ENCODE data around the gene EHBP1L1.

EHBP1L1 gene

DNA sequence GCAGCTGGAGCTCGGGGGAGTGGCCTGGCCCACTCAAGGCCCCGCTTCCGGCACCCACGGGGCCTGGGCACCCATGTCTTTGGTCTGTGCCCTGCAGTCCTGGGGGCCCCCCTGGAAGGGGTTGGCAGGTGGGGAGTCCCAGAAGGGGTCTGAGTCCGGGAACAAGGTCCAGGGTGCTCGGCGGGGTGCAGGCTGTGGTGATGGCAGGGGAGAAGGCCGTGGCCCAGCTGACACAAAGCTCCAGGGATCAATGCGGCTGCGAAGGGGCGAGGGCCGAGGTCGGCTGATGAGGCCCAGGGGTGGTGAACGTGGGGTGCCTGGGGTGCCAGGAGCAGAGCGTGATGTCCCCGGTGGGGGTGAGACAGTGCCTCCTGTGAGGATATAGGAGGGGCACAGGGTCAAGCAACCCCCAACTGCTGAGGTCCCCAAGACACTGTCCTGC is 22.4 kb downstream of the EHBP1L1 start:
- no peak for DNase-seq

DNA sequence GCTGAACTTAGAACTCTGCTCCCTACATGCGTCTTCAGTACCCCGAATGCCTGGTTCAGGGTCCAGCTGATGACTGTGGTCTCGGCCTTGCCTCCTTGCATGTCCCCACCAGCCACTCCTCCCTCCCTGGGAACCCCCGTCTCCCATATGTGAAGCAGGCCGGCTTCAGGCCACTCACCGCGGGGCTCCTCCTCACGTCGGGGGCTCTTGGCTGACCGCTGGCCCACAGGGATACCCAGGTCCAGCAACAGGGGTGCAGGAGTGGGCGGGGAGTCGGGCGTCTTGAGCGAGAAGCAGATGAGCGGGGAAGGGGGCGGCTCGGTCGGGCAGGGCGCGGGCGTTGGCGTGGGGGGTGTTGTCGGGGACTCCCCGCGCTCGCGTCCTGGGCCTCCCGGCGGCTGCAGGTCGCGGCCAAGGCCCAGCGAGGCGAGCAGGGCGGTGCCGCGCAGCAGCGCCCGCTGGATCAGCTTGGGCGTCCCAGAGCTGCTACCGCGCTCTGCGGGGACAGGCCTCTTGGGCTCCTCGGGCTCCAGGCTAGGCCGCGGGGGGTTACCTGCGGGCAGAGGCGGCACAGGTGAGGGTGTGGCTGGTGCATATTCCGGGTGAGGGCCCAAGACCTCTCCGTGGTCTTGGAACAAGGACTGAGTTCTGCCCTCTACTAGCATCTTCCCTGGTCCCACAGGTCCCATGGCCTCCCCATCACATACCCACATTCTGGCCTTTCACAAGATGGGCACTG is 23.5 kb downstream of the EHBP1L1 start:
- DNase-seq = no peak

DNA sequence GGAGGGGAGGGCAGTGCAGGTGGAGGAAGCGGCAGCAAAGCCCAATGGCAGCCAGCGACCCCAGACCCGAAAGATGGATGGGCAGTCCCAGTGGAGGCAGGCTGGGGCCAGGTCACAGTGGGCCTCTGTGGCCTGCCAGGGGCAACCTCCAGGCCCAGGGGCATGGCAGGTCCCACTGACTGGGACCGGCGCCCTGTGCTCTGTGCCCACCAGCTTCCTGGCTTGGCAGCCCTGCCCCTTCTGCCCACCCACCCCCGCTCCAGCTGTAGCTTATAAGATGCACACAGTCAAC is 24.0 kb downstream of the EHBP1L1 start:
- no peak for DNase-seq

DNA sequence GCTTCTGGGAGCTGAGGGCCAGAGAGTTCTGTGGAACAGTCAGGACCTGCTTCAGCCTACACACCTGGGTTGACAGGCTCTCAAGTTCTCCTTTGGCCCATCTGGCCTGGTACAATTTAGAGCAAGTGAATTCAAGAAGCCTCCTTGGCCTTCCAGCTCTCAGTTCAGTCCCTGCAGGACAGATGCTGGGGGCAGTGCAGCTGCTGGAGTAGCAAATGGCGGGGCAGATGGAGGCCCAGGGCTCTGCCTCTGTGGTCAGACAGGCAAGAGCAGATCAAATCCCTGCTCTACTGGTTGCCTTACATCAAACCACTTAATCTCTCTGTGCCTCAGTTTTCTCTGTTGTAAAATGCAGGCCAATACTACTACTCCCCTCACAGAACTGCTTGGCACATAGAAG is 28.4 kb downstream of the EHBP1L1 start:
- DNase-seq = no peak

DNA sequence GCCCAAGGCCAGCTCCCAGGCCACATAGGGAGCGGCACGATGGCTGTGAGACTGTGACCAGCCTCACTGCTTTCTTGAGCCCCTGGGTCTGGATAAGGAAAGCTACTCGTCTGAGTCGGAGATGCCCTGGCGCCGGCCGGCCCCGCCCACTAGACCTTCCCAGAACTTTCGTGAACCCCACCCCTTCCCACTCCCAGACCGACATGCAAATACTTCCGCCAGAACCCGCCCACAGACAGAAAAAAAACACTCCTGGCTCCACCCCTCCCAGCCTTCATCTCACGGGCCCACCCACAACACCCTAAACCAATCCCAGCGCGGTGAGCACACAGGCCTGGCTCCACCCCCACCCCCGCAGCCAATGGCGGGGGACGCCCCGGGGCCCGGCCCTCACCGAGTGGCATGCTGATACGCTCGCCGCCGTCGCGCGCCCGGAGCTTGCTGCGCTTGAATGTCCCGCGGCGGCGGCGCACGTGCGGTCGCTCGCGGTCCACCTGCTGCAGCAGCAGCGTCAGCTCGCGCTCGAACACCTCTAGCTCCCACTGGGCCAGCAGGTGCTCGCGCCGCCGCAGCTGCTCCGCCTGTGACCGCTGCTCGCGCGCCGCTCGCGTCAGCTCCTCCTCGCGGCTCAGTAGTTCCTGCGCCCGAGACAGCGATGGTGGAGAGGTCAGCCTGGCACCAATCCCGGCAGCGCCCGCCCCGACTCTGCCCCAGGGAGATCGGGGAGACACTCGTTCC is 31.2 kb downstream of the EHBP1L1 start:
- DNase-seq = peak; percentile 96

DNA sequence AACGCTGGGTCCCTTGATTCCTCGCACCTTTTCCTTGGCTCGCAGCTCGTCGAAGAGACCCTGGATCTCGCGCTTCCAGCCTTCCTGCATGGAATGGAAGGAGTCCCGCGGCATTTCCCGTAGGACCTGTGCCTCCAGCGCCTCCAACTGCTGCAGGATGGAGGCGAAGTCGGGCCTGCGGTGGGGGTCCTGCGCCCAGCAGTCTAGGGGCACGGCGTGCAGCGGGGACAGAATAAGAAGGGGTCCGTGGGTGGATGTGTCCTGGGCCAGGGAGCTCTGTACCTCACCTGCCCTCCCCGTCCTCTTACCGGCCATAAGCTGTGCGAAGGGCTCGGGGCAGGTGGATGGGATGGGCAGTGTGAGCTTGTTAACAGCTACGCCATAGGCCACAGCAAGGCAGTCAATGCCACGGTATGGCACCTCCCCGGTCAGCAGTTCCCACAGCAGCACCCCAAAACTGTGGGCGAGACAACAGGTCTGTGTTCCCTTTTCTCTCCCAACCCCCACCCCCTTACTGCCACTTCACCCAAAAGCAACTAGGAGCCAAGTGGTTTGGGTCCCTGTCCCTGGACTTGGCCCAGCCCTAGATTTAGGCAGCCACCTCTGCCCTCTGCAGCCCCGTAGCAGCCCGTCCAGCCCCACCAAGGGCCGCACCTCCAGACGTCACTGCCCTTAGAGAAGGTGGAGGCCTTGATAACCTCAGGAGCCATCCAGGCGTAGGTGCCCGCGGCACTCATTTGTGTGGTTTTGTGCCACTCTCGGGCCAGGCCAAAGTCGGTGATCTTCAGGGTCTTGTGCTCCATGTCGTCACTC is 32.0 kb downstream of the EHBP1L1 start:
- no peak for DNase-seq

DNA sequence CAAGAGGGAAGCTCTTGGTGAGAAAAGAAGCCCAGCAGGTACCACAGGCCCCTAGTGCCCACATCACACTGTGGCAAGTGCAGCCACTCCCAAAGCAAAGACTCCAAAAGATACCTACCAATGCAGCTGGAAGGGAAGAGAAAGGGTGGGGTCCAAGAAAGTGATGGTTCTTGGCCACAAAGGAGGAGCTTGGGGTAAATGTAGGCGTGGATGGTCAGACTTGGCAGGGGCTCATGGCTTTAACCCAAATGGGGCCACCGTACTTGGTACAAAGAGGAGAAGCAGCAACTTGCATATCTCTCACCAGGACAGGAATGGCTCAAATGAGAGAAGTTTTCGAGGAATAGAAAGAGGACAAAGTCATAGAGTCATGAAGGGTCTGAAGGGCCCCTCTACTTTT is 33.4 kb downstream of the EHBP1L1 start:
- no peak for DNase-seq

DNA sequence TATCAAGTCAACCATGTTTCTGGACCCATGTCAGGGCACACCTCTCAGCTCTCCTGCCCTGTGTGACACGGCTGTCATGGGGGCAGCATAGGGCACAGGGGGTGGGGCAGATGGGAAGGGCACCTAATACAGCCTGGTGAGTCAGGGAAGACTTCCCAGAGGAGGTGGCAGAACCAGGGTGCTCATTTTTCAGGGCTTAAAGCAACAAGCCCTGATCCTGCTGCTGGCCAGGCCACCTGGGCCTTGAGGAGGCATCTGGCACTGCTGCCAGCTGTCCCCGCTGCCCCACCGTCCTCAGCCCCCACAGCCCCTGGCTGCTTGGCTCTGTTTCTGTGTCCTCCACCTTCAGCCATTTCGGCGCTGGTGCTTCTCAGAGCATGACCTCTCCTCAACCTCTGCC is 33.8 kb downstream of the EHBP1L1 start:
- no peak for DNase-seq

DNA sequence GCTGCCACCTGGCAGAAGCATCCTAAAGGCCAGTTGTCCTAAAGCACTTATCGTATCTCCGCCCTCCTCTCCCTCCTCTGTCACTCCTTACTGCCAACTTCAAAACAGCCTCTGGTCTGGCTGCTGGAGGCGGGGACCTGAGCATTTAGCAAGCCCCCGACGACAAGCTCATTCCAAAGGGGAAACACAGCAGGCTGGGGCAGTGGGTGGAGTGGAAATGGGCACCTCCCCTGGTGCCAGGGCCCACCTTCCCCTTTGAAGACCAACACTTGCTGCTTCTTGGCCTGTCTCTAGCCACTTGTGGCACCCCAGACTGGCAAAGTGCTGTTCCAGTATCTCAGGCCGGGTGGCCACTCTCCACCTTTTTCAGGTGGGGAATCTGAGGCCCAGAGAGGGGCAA is 34.6 kb downstream of the EHBP1L1 start:
- DNase-seq = no peak

DNA sequence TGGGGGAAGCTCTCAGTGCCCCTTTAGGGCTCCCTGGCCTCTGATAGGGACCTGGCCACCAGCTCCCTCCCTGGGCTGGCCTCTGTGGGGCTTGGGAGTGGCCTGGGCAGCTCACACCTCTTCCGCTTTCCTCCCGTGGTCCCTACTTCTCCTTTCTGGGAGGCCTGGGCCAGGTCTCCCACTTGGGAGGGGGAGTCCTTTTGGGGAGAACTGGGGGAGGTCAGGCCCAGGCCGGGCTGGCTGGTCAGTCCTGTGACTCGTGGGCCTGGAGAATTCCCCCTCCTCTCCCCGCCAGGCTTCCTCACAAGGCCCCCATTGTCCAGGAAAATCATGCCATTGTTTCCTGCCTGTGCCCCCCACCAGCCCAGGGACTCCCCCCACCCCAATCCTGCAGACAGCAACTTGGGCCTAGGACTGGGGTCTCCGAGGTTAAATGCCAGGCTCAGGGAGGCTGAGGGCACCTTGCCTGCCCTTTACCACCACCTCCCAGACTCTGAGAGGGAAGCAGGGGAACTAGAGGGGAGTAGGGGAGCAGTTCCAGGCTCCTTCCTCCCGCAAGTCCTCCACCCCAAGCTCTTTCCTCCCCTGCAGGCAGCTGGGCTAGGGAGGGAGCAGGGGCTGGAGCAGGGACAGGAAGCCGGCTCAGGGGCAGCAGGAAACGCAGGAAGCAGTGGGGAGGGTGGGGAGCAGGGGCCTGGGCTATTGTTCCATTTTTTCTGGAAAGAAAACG is 35.3 kb downstream of the EHBP1L1 start:
- DNase-seq = no peak

DNA sequence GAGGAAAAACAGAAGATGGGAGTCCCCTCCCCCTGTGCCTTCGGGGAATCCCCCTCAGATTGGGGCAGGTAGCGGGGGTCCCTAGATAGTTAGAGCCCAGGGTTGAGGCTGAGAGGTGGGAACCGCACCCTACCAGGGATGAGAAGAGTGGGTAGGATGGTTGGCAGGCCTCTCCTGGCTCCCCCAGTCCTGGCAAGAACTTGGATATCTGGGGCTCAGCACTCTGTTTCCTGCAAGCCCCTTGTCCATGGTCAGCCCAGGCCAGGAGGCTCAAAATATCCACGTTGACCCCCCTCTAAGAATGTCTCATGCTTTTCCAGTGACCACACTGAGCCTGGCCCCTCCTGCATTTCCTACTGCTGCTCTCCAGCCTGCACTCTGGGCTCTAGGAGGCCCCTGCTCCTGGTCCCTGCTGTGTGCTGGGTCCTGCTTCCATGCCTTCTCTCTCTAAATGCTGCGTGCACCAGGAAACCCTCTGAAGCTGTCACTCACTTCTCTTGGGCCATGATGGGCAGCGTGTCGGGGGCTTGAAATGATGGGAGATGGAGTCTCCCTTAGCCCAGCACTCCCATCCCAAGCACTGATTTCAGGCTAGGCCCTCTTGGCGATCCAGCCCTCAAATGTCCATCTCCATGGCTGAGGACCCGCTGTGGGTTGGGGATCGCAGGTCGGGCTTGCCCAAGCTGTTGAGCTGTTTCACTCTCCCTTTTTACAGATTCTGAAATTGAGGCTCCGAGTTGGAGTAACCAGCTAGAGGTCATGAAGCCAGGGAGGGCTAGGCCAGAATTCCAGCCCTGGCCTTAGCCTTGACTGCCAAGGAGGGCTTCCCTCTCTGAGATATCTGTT is 36.1 kb downstream of the EHBP1L1 start:
- DNase-seq = no peak

DNA sequence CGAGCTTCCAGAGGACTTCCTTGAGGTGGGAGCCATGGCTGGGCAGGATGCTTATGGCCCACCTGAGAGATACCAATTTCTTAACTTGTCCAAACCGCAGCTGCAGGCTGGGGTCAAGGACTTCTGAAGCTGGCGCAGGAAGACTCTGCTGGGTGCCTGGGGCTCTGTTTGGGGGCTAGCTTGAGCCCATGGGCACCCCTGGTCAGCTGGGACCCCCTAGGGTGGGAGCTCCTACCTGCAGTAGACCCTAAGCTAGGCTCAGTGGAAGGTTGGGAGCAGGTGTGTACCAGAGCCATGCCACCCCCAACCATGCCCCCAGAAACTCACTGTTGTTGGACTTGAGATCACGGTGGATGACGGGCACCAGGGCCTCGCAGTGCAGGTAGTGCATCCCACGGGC is 36.8 kb downstream of the EHBP1L1 start:
- DNase-seq = no peak

DNA sequence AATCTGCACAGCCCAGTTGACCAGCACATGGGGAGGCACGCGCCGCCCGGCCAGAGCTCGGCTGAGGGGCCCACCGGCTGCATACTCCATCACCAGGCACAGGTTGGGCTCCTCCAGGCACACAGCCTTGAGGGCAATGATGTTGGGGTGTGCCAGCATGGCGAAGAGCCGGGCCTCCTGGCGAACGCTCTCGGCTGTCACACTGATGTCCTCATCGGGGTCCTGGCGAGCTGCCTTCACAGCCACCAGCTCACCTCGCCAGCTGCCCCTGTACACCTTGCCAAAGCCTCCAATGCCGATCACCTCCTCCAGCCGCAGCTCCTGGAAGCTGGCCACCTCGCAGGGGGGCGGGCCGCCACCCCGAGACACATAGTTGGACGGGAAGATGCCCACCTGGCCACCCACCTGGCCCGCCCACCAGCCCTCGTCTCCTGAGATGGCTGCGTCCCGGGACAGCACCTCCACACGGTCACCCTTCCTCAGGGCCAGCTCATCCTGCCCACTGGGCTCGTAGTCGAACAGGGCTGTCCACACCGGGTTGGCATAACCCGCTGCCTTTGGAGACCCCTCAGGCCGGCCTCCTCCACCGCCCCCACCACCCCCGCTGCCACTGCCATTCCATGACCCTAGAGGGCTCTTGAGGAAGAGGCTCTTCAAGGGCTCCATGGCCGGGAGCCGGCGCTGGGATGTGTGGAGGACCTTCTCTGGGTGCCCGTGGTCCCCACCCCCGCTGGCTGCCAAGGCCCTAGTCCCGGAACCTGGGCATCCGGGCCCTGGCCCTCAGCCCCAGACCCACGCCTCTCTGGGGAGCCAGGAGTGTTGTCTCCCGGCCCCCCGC is 37.5 kb downstream of the EHBP1L1 start:
- DNase-seq = no peak

DNA sequence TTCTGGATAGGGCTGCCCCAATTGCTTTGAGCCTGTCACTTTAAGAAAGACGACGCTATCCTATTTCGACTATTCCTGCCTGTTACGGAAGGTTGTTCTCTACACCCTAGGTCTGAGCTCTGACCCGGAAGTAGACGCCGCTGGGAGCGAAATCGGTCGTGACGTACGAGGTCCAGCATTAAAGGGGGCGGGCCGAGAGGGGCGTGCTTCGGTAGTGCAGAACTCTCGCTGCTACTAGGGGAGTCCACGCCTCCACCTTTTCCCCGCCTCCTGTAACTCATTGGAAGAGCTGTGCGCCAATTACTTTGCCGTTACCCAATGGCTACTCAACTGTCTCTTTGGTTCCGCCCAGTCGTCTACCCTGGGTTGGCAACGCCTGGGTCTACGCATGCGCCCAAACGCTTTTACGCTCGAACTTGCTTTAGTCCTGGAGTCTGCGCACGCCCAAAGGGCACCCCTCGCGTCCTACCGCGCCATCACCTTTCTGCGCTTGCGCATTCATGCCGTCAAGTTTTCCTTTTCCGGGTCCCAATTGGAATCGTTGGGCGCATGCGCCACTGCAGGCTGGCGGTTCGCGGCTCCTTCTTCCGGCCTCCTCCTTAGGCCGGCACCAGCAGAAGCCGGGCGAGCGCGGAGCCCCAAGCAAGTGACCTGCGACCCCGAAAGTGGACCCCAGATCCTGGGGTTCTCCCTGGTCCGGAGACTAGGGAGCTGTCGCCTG is 39.5 kb downstream of the EHBP1L1 start, which contains the start of gene PCNX3:
Gene PCNX3 (plus strand): TSS at position 548 of the 721 bp plus-strand sequence. CDS start 536 bp downstream, outside the sequence.
- DNase-seq = peak; percentile 100

DNA sequence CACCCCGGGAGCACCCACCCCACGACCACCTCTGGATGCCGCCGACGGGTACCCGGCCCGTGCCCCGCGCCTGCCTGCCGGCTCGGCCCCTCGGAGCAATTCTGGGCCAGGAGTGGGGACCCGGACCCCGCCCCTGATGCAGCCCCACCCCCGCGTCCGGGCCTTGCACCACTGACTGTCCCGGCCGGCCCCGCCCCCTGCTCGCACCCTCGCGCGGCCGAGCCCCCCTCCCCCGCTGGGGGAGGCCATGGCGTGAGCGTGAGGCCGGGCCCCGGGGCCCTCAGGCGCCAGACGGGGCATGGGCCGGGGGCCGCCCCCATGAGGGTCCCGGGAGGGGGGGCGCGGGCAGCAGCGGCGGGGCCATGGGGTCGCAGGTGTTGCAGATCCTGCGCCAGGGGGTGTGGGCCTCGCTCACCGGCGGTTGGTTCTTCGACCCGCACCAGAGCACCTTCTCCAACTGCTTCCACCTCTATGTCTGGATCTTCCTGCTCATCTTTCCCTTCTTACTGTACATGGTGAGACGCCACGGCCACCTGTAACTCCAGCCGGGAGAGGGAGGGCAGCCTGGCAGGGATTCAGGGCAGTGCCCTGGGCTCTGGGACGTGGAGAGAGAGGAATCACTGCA is 40.2 kb downstream of the EHBP1L1 start:
- DNase-seq = no peak

DNA sequence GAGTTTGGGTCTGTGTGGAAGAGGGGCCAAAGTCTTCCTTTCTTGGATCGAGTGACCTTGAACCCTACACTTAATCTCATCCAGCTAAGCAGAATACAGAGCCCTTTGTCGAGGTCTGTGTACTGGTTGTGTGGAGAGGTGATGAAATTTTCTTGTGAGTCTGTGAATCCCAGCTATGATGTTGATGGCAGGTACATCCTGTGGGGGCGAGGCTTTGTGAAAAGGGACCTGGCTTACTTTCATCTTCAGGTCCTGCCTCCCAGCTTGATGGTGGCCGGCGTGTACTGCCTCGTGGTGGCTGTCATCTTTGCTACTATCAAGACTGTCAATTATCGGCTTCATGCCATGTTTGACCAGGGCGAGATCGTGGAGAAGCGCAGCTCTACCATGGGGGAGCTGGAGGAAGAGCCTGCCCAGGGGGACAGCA is 40.7 kb downstream of the EHBP1L1 start:
- no peak for DNase-seq

DNA sequence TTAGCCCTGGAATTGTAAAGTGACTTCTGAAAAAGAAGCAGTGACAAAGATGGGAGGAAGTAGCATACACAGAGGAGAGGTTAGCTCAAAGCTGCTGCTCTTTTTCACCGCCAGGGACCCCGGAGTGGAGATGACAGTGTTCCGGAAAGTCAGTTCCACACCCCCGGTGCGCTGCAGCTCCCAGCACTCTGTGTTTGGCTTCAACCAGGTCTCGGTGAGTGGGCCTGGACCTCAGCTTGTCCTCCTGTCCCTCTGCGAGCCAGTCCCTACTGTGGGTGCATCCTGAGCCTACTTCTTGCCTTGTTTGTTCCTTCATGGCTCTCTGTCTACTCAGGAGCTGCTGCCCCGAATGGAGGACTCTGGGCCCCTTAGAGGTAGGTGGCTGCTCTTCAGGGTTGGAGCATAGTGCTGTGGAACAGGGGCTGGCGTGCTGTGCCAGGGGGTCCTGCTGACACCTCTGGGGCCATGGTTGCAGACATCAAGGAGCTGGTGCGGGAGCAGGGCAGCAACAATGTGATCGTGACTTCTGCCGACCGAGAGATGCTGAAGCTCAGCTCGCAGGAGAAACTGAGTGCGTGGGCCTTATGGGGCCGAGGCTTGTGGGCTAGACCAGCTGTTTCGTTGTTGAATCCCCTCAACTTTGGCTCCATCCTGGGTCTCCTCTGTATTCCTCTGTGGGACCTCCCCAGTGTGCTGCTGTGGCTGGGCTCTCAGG is 41.4 kb downstream of the EHBP1L1 start:
- DNase-seq = no peak

DNA sequence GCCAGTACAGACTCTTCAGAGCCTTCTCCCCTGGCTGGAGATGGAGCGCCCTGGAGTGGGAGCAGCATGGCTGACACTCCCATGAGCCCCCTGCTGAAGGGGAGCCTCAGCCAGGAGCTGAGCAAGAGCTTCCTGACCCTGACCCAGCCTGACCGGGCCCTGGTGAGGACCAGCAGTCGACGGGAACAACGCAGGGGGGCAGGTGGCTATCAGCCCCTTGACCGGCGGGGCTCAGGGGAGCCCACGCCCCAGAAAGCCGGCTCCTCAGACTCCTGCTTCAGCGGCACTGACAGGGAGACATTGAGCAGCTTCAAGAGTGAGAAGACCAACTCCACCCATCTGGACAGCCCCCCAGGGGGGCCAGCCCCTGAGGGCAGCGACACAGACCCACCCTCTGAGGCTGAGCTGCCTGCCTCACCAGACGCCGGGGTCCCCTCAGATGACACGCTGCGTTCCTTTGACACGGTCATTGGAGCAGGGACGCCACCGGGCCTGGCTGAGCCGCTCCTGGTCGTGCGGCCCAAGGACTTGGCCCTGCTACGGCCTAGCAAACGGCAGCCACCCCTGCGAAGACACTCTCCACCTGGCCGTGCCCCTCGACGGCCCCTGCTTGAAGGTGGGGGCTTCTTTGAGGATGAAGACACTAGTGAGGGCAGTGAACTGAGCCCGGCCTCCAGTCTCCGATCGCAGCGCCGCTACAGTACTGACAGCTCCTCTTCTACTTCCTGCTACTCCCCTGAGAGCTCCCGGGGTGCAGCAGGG is 42.3 kb downstream of the EHBP1L1 start:
- DNase-seq = no peak
